ENCODE data around the gene CORO1C.
"Not testable (repeated sequence)": the region's sequence is repeated elsewhere in the genome, so short reads cannot be mapped to it uniquely, and the experiment has no call there.

The CORO1C gene

DNA sequence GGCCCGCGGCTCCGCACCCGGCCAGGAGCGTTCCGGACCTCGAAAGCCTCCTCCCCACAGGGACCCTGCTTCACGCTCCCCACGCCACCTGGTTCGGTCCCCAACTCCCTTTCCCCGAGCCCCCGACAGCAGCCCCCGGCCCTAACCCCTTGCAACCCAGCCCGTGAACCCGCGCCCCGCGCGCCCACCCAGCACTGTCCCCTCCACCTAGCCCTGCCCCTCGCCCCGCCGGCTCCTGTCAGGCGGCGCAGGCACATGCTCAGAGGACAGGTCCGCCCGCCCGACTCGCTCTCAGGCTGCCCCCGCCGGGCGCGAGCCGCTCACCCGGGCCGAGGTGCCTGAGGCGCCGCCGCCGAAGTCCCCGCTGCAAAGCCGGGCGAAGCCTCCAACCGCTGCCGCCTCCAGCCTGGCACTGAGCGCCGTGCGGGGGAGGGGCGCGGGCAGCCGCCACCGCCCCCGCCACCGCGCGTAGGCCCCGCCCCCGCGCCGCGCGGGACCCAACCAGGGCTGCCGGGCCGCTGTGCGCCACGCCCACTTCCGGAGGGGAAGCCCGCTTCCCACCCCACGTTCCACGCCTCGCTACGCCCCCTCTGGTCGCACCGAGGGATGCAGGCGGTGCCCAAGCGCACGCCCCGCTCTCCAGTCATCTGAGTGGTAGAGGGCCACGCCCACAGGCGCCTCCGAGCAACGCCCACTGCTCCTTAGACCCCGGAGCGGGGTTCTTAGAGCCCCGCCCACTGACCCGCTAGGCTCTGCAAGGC is at the start of gene CORO1C:
Gene CORO1C, minus strand, starts transcription at position 414 of the 761 bp plus-strand sequence. CDS start 30,200 bp downstream, outside the sequence.
- peak; percentile 92 for DNase-seq (ENCODE audit: low read depth, low spot score)

DNA sequence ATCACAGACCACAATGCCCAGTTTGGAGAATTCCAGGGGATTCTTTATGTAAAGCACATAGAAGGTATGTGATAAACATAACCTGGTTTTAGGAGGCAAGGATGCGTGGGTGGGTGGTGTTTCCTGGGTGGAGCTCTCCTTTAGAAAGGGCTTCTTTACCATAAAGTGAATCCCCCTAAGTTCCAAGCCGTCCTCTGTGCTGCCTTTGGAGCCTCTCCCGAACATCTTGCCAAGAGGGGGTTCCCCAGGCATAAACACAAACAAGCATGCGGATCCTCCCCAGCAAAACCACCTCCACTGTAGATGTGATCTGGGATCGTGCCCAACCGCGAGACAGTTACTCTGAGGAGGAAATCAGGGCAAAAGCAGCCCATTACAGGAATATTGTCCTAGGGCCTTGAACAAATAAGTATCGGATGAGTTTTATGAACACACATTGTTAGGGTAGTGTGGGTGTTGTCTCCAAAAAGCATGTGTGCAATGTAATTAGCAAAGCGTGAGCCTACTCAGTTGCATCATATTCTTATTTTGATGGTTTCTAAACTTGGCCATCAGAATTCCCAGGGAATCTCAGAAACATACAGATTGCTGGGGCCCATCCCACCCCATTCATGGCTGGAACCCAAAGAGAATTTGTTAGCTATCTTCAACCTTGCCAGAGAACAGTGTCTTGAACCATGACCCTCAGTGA is 48.8 kb upstream of the CORO1C start:
- no peak for DNase-seq (ENCODE audit: low read depth, low spot score)

DNA sequence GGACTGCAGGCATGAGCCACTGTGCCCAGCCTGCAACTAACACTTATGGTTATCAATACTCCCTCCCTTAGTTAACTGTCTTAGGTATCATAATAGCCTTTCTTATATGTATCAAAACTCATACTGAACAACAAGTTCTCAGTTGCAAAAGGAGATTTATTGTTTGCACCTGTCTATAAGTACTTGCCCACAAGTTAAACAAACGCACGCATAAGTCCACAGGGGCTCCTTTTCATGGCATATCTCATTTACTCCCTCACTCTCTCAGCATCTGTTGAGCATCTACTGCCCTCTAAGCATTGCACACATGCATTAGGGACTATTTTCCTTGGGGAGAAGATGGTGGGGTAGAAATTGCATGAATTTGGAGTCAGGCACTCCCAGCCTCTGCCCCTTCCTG is 46.7 kb upstream of the CORO1C start:
- no peak for DNase-seq (ENCODE audit: low read depth, low spot score)

DNA sequence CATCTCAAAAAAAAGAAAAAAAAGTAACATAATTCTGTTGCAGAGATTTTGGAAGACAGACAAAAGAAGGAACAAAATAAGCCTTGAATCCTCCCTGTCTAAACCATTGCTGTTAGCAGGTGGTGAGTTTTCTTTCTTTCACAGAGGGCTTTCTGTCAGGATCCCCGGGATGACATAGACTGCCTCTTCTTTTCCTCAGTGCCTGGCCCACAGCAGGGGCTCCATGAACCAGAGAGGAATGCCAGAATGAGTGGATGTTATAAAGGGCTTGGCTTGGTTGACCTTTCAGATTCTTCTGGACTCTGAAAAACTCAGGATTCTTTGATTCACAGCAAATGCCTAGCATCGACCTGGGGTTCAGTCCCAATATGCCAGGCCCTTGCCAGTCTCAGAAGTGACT is 45.8 kb upstream of the CORO1C start:
- no peak for DNase-seq (ENCODE audit: low read depth, low spot score)

GRCh38 chr12:108773798-108774788 is 42.8 kb upstream of the CORO1C start:
- DNase-seq (ENCODE audit: low read depth, low spot score), result peak; percentile 46

GRCh38 chr12:108772891-108773797 is 41.8 kb upstream of the CORO1C start:
- DNase-seq (ENCODE audit: low read depth, low spot score), result no peak

- no peak for DNase-seq (ENCODE audit: low read depth, low spot score)
Observed at GRCh38 chr12:108772247-108772646, 40.9 kb upstream of the CORO1C start.

GRCh38 chr12:108771835-108772234 is 40.5 kb upstream of the CORO1C start:
- not testable (repeated sequence) for DNase-seq (ENCODE audit: low read depth, low spot score)

DNA sequence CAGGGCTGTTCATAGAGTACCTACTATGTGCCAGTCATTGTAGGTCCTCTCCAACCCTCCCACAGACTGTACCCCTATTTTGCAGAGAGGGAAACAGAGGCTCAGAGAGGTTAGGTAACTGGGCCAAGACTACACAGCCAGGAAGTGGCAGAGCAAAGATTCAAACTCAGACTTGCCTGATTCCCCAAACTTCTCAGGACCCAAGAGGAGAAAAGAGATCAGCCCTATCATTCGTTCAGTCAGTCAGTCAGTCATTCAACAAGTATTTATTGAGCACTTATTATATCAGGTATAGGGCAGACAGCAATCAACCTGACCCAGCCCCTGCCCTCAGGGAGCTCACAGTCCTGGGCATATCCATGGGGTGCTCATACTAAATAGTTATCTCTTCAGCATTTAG is 39.6 kb upstream of the CORO1C start:
- no peak for DNase-seq (ENCODE audit: low read depth, low spot score)

DNA sequence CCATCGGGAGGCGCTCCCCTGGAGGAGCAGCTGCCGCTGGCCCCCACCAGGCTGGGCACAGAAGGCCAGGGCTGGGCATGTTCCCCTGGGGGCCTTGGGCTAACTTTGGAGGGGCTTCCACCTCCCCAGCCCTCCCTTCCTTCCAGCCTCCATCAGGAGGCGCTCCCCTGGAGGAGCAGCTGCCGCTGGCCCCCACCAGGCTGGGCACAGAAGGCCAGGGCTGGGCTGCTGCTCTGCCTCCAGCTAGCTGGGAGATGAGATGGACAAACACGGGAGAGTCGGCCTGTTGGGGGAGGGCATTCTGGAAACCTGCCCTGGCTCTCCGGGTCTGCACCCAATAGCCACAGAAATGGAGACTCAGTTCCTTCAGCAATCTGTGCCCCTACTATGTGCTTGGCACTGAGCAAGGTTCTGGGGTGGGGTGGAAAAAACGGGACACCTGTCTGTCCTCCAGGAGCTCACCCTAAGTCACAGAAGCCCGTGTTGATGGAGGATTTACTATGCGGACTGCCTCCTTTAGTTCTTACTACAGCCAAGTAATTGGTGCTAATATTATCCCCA is 39.0 kb upstream of the CORO1C start:
- no peak for DNase-seq (ENCODE audit: low read depth, low spot score)

DNA sequence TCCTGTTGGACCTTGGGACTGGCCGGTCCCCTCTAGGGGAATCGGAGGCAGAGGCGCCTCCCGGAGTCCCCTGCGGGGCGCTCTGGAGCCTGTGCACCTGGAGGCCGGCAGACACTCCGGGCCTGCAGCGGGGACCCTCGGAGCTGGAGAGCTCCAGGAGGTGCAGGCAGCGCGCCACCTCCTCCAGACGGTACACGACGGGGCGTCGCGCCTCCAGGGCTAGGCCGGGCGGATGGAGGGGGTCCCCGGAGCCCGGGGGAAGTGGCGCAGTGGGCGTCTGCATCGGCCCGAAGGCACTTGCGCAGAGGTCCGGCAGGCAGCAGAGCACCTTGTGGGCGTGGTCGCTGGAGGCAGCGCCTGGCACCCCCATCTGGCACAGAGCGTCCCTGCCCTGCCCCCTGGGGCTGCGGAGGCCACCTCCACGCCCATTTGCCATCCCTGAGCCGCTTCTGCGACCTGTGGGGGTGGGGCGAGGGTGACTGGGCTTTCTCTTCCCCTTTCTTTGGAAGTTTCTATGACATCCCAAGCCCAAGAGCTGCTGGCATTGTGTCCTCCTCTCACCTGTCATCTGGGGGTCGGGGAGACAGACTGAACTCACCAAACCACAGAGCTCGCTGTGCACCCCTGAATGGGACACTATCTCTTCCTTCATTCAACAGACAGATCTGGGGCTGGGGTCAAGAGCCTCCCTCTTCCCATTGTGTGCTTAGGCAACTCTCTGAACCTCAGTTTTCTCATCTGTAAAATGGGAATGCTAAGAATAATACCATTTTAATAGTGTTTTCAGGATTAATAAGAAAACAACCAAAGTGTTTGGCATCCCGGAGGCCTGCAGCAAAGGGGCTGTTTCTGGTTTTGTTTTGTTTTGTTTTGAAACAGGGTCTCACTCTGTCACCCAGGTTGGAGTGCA is 37.5 kb upstream of the CORO1C start:
- DNase-seq (ENCODE audit: low read depth, low spot score), result no peak

GRCh38 chr12:108766294-108766693 is 35.0 kb upstream of the CORO1C start:
- DNase-seq (ENCODE audit: low read depth, low spot score), result no peak

- no peak for DNase-seq (ENCODE audit: low read depth, low spot score)
Observed at GRCh38 chr12:108765289-108765764, 34.0 kb upstream of the CORO1C start.

GRCh38 chr12:108764540-108765288 is 33.4 kb upstream of the CORO1C start:
- DNase-seq (ENCODE audit: low read depth, low spot score), result no peak

- DNase-seq (ENCODE audit: low read depth, low spot score), result no peak
Observed at GRCh38 chr12:108761226-108761625, 29.9 kb upstream of the CORO1C start.

- DNase-seq (ENCODE audit: low read depth, low spot score), result no peak
Observed at GRCh38 chr12:108759924-108760323, 28.6 kb upstream of the CORO1C start.

- no peak for DNase-seq (ENCODE audit: low read depth, low spot score)
Observed at GRCh38 chr12:108757856-108758255, 26.5 kb upstream of the CORO1C start.

- DNase-seq (ENCODE audit: low read depth, low spot score), result no peak
Observed at GRCh38 chr12:108756421-108756820, 25.1 kb upstream of the CORO1C start.

- no peak for DNase-seq (ENCODE audit: low read depth, low spot score)
Observed at GRCh38 chr12:108755481-108755880, 24.2 kb upstream of the CORO1C start.
